GM19099 (cell line): Measurements from ENCODE around the gene SOX5.

Experiments used
- POLR2A ChIP-seq: IDR thresholded peaks from 3 replicates; pipeline ENCODE4 v1.6.1; 2011; ENCODE audit warnings: low read depth; ENCODE audit not compliant: insufficient read length; ENCODE audit errors: extremely low read depth

SOX5 gene

GRCh38 chr12:23503544-23503943 lies 445.9 kb downstream of the SOX5 start:
- no peak for TF ChIP-seq POLR2A

- TF ChIP-seq POLR2A: no peak
Observed at GRCh38 chr12:23502259-23502658, 447.2 kb downstream of the SOX5 start.

GRCh38 chr12:23495472-23495871 lies 454.0 kb downstream of the SOX5 start:
- no peak for TF ChIP-seq POLR2A

- TF ChIP-seq POLR2A: no peak
Observed at GRCh38 chr12:23493672-23494071, 455.8 kb downstream of the SOX5 start.

- no peak for TF ChIP-seq POLR2A
Observed at GRCh38 chr12:23488130-23488529, 461.3 kb downstream of the SOX5 start.

- TF ChIP-seq POLR2A: no peak
Observed at GRCh38 chr12:23484238-23484637, 465.2 kb downstream of the SOX5 start.

GRCh38 chr12:23482571-23482970 lies 466.9 kb downstream of the SOX5 start:
- no peak for TF ChIP-seq POLR2A
